Endothelial cell of umbilical vein (primary cell): ENCODE data around the gene TANGO6. TPM values are rescaled to one million over a fixed set of nuclear protein-coding genes. Genes with fewer than 3 reads are reported as not detected.

Experiments
- BruUV-seq: library from RNA; stranded (reverse); fragments of 400-500 nt; replicated peaks from 2 replicates; lab custom pipeline; 2021; lab: Mats Ljungman, UMichigan
- CTCF ChIA-PET: fragments of 300-600, 350-600 bp; sonication (Branson Sonifier 250); formaldehyde crosslinking; loops from one replicate; lab custom pipeline; 2021; ENCODE audit warnings: antibody characterized with exemption, inconsistent platforms; lab: Charles Lee
- POLR2A ChIA-PET: fragments of 300-600, 350-600 bp; sonication (Branson Sonifier 250); formaldehyde crosslinking; loops from one replicate; lab custom pipeline; 2021; ENCODE audit warnings: antibody characterized with exemption, inconsistent platforms; lab: Charles Lee
- DNase-seq: peaks from one replicate; pipeline ENCODE4 v3.0.0-alpha.2; 2011; ENCODE audit warnings: low read depth, low spot score
- FAIRE-seq: peaks from 2 replicates; lab custom pipeline; 2011; peaks lifted over from hg19 to GRCh38; lab: Jason Lieb, UNC
- H2AFZ ChIP-seq: 2 replicates; pipeline ENCODE4 v1.6.0; 2012; ENCODE audit warnings: low read depth, low read length, control low read depth, inconsistent platforms
- H3K27ac ChIP-seq: 2 replicates; pipeline ENCODE4 v1.5.1; 2011; ENCODE audit warnings: low read depth, mild to moderate bottlenecking, control low read depth, low read length, moderate library complexity; ENCODE audit not compliant: insufficient read depth
- H3K27me3 ChIP-seq, 2 experiments: 2 replicates each; pipeline versions ENCODE4 v1.6.0 to v1.6.1; 2011; ENCODE audit warnings: low read length in 2 of 2, mixed read lengths in 1 of 2; ENCODE audit not compliant: control insufficient read depth in 2 of 2, insufficient read depth in 2 of 2
- H3K36me3 ChIP-seq, 2 experiments: 2 replicates in 1 of 2; 3 replicates in 1 of 2; pipeline ENCODE4 v1.5.1; 2011; ENCODE audit warnings: low read length in 2 of 2, mild to moderate bottlenecking in 1 of 2, moderate library complexity in 1 of 2; ENCODE audit not compliant: control insufficient read depth in 2 of 2, insufficient read depth in 2 of 2; ENCODE audit errors: extremely low read depth in 1 of 2
- H3K4me1 ChIP-seq: 3 replicates; pipeline ENCODE4 v1.5.1; 2011; ENCODE audit warnings: mild to moderate bottlenecking, low read length; ENCODE audit not compliant: control insufficient read depth, insufficient read depth; ENCODE audit errors: extremely low read depth
- H3K4me2 ChIP-seq: 2 replicates; pipeline ENCODE4 v1.6.1; 2011; ENCODE audit warnings: low read length, control low read depth, mixed read lengths; ENCODE audit not compliant: insufficient read depth
- H3K4me3 ChIP-seq, 3 experiments: fragments of 200-600 bp in 1 of 3; sonication (generic), shearing (Covaris generic) in 1 of 3; replicated peaks in 1 of 3; 2 replicates each; pipeline ENCODE4 v1.5.1; 2011 to 2016; ENCODE audit warnings: control low read depth in 3 of 3, low read length in 3 of 3, mild to moderate bottlenecking in 2 of 3, inconsistent platforms in 1 of 3, low read depth in 1 of 3, moderate library complexity in 1 of 3; ENCODE audit not compliant: insufficient read depth in 1 of 3
- H3K79me2 ChIP-seq: 2 replicates; pipeline ENCODE4 v1.6.0; 2012; ENCODE audit warnings: low read length, inconsistent platforms; ENCODE audit not compliant: control insufficient read depth, insufficient read depth
- H3K9ac ChIP-seq: replicated peaks from 2 replicates; pipeline ENCODE3; 2011; ENCODE audit warnings: low read length, control low read depth; ENCODE audit not compliant: insufficient read depth; ENCODE audit errors: extremely low read depth
- H3K9me1 ChIP-seq: replicated peaks from 3 replicates; pipeline ENCODE4 v1.6.0; 2011; ENCODE audit warnings: mild to moderate bottlenecking, low read length; ENCODE audit not compliant: control insufficient read depth, insufficient read depth; ENCODE audit errors: extremely low read depth
- H3K9me3 ChIP-seq: replicated peaks from 2 replicates; pipeline ENCODE4 v1.5.1; 2012; ENCODE audit warnings: low read length, inconsistent platforms; ENCODE audit not compliant: control insufficient read depth, insufficient read depth
- H4K20me1 ChIP-seq: replicated peaks from 2 replicates; pipeline ENCODE3; 2011; ENCODE audit warnings: mild to moderate bottlenecking, low read length; ENCODE audit not compliant: control insufficient read depth, insufficient read depth; ENCODE audit errors: extremely low read depth
- CTCF ChIP-seq, 2 donors: IDR thresholded peaks; 1 replicate in 1 of 2; 2 replicates in 1 of 2; pipeline ENCODE4 v1.5.1; 2011; ENCODE audit warnings: low read length in 2 of 2, mild to moderate bottlenecking in 2 of 2, moderate library complexity in 2 of 2, control low read depth in 1 of 2, inconsistent platforms in 1 of 2, low read depth in 1 of 2; ENCODE audit not compliant: insufficient read depth in 1 of 2; ENCODE audit errors: extremely low read depth in 1 of 2
- EZH2 ChIP-seq: IDR thresholded peaks from 2 replicates; pipeline ENCODE4 v1.6.1; 2012; ENCODE audit warnings: borderline replicate concordance, low read depth, mild to moderate bottlenecking, moderate library complexity, low read length, inconsistent platforms; ENCODE audit not compliant: severe bottlenecking
- FOS ChIP-seq: IDR thresholded peaks from 2 replicates; pipeline ENCODE4 v1.6.1; 2011; ENCODE audit warnings: mild to moderate bottlenecking, low read length, moderate library complexity, borderline replicate concordance; ENCODE audit not compliant: insufficient read depth
- GATA2 ChIP-seq: IDR thresholded peaks from 2 replicates; pipeline ENCODE4 v1.7.0; 2011; ENCODE audit warnings: low read depth, mild to moderate bottlenecking, moderate library complexity, mixed read lengths, low read length; ENCODE audit not compliant: insufficient read length, insufficient read depth
- JUN ChIP-seq: IDR thresholded peaks from 2 replicates; pipeline ENCODE4 v1.6.1; 2011; ENCODE audit warnings: borderline replicate concordance, low read depth; ENCODE audit not compliant: insufficient read length, insufficient read depth
- MAX ChIP-seq: IDR thresholded peaks from 2 replicates; pipeline ENCODE4 v1.6.1; 2011; ENCODE audit not compliant: insufficient read depth, insufficient read length
- MYC ChIP-seq: IDR thresholded peaks from one replicate; pipeline ENCODE4 v1.6.1; 2011; ENCODE audit warnings: mild to moderate bottlenecking, low read depth, low read length
- POLR2A ChIP-seq: IDR thresholded peaks from 2 replicates; pipeline ENCODE4 v1.6.1; 2012; ENCODE audit warnings: low read depth, mild to moderate bottlenecking, control low read depth, low read length
- POLR2AphosphoS5 ChIP-seq: IDR thresholded peaks from 2 replicates; pipeline ENCODE4 v1.6.1; 2012; ENCODE audit warnings: low read depth, mild to moderate bottlenecking, control low read depth, low read length, moderate library complexity; ENCODE audit not compliant: insufficient read depth
- dilution Hi-C: fragments of 300-500 bp; cut with MboI; formaldehyde crosslinking; loops from one replicate; pipeline ENCODE4 v1.15.0; 2019; ENCODE audit warnings: low sequenced_read_pairs; ENCODE audit not compliant: extremely low pct_ligation_motif_present
- intact Hi-C: fragments of 100-400 bp; cut with micrococcal nuclease; formaldehyde crosslinking; loops from one replicate; pipeline ENCODE4 v1.10.0; 2022
- polyA plus RNA-seq, 4 experiments: library from polyadenylated mRNA; depleted of rRNA in 3 of 4; stranded (reverse) in 3 of 4; unstranded in 1 of 4; fragments of >200 nt; gene quantifications; 2 replicates each; pipeline versions ENCODE4 v1.2.1 to v1.2.3, GENCODE V29; 2011 to 2012; ENCODE audit warnings: missing spikeins in 1 of 4
- total RNA-seq: library from RNA; stranded (reverse); gene quantifications from 2 replicates; pipeline ENCODE4 v1.2.3, GENCODE V29; 2021

TANGO6 gene
- total and polyA plus RNA-seq, 2 donors (not counting 3 experiments of a cell fraction or from before 2014, with no cell fraction given) = 6.7 to 21.2 TPM

- H3K4me1 ChIP-seq = peaks cover 3% of the 10 kb centered on the region
- H4K20me1 ChIP-seq = no peaks in the 10 kb centered on the region
- no peak overlapping the region for H3K4me2 ChIP-seq
- no peaks in the 10 kb centered on the region for H3K9me1 ChIP-seq
- CTCF ChIA-PET = no interaction called here
- H3K9ac ChIP-seq = no peak overlapping the region
- dilution Hi-C loops = no loop called here
- H3K36me3 ChIP-seq = no peaks in the 10 kb centered on the region
- H3K4me3 ChIP-seq = no peak overlapping the region
- POLR2A ChIA-PET = no interaction called here
- DNase-seq (no peak), FAIRE-seq (no peak)
- H3K79me2 ChIP-seq = no peaks in the 10 kb centered on the region
- no TSS peak for BruUV-seq
- H2AFZ ChIP-seq = no peak overlapping the region
- no peak overlapping the region for H3K27ac ChIP-seq
- intact Hi-C loops = no loop called here
- H3K9me3 ChIP-seq = no peaks in the 10 kb centered on the region
- no peaks in the 10 kb centered on the region for H3K27me3 ChIP-seq
- TF ChIP-seq CTCF (IDR thresholded peaks at IDR 0.05; ENCODE audit: extremely low read depth in 1 of 2, insufficient read depth in 1 of 2, low read depth in 1 of 2, low read length in 2 of 2) (no peak), POLR2A (no peak), POLR2AphosphoS5 (no peak), MAX (no peak), FOS (no peak), JUN (no peak), MYC (no peak), GATA2 (no peak), EZH2 (no peak)
These were observed 226.2 kb downstream of the TANGO6 start for GRCh38 chr16:69069504-69069903.
